Right ventricle myocardium superior (tissue), 1 donor: ENCODE data around the gene CPLX1. TPM values are rescaled to one million over a fixed set of nuclear protein-coding genes. Genes with fewer than 3 reads are reported as not detected.
A peak's percentile ranks its signal among the peaks of the same experiment; 100 is the strongest.

Experiments
- ATAC-seq: fragments of 200-7000 bp; cut with Tn5 transposase; one replicate; pipeline ENCODE4 v1.9.1; 2020; ENCODE audit warnings: mild to moderate bottlenecking; ENCODE audit not compliant: poor library complexity
- DNase-seq: peaks from one replicate; pipeline ENCODE4 v3.0.0-alpha.2; 2020
- intact Hi-C: fragments of 100-400 bp; cut with DNase I; formaldehyde crosslinking; loops from one replicate; pipeline ENCODE4 v1.11.2; 2022
- total RNA-seq: library from RNA; stranded (reverse); fragmentation: NEBNext Ultra II Directional; extraction: Animal tissue kit (Norgen Biotek cat#: 25700); gene quantifications from one replicate; pipeline ENCODE4 v1.2.1, GENCODE V29; 2021
- donor health status: DM: no; HTN: yes; CAD: no; lungs with severe emphysema.

CPLX1 gene
- total RNA-seq, 1 donor from 2014 or later = 4.3 TPM

- DNase-seq (peak; percentile 76), ATAC-seq (peak; percentile 87)
- intact Hi-C loops = no loop called here
Observed at GRCh38 chr4:835148-836002, 9.4 kb upstream of the CPLX1 start.

GRCh38 chr4:834368-835147 lies 8.6 kb upstream of the CPLX1 start:
- peak; percentile 11 for DNase-seq

DNA sequence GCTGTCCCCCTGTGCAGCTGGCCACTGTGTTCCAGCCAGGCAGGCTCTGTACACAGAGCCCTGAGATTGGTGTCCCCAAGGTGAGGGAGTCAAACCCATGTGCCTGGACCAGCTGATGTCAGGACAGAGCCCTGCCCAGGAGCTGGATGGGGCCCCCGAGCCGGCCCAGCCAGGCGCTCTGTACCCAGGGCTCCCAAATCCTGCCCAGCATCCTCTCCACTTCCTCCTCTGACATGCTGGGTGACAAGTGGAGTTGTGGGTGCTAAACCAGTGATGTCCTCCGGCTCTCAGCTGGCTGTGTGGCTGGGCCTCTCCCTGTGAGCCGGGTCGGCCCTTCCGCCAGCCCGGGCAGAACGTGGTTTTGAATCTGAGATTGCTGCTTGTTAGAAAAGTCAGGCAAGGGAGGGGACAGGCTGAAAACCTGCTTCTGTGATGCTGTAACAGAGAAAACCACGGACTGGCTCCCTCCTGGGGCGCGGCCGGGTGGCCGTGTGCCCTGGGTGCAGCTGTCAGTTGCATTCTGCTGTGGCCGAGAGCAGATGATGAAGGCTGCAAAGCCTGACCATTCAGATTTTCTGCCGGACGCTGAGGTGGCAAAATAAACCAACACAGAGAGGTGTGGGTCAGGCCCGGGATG lies 7.9 kb upstream of the CPLX1 start:
- no peak for ATAC-seq
- intact Hi-C loops = no loop called here
- peak; percentile 16 for DNase-seq

More at GRCh38 chr4:834368-835147, 8.6 kb upstream of the CPLX1 start:
- no peak for ATAC-seq
- intact Hi-C loops = no loop called here

DNA sequence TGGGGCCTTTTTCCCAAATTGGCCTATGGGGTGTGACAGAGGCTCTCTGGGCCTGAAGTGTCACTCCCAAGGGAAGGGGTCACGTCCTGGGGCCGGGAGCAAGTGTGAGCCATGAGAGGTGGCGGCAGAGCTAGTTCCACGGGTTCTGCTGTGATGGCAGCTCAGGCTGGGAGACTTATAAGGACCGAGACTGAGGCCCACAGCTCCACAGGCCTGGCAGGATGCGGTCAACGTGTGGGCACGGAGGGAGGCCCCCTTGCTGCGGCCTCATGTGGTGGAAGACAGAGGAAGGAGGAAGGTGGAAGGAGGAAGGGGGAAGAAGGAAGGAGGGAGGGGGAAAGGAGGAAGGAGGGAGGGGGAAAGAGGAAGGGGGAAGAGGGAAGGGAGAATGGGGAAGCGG lies 7.2 kb upstream of the CPLX1 start:
- ATAC-seq (no peak), DNase-seq (peak; percentile 26)
- intact Hi-C loops = no loop called here

- no peak for ATAC-seq
- intact Hi-C loops = no loop called here
Observed at GRCh38 chr4:832536-832935, 6.6 kb upstream of the CPLX1 start.

DNA sequence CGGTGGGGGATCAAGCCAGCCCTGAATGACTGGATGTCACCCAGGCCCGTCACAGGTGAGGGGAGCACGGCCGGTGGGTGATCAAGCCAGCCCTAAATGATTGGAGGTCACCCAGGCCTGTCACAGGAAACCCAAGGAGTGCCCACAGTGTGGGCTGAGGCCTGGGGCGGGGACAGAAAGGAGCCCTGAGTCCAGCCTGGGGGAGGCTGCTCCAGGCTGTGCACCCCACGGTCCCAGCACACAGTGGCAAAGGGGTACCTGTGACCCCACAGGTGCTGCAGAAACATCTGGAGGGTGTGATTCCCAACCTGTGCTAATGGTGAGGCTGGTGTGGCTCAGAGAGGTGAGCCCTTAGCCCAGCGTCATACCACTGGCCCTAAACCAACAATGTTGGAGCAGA lies 6.2 kb upstream of the CPLX1 start:
- intact Hi-C loops = no loop called here
- DNase-seq = peak; percentile 2

More at GRCh38 chr4:832536-832935, 6.6 kb upstream of the CPLX1 start:
- DNase-seq = peak; percentile 30

DNA sequence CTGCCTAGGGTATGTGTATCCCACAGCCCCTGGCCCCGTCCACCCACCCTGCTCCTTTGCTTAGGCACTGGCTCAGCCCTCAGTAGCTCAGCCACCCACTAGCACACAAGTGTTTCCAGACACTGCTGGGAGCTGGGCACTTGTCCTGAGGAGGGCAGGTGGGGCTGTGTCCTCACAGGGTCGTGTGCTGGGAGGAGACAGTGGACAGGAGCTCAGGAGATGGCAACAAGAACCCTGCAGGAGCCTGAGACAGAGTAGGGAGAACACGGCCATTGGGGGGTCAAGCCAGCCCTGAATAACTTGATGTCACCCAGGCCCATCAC lies 5.5 kb upstream of the CPLX1 start:
- ATAC-seq = no peak
- intact Hi-C loops = no loop called here
- peak; percentile 13 for DNase-seq

More for the DNA sequence above, 6.2 kb upstream of the CPLX1 start:
- no peak for ATAC-seq

DNA sequence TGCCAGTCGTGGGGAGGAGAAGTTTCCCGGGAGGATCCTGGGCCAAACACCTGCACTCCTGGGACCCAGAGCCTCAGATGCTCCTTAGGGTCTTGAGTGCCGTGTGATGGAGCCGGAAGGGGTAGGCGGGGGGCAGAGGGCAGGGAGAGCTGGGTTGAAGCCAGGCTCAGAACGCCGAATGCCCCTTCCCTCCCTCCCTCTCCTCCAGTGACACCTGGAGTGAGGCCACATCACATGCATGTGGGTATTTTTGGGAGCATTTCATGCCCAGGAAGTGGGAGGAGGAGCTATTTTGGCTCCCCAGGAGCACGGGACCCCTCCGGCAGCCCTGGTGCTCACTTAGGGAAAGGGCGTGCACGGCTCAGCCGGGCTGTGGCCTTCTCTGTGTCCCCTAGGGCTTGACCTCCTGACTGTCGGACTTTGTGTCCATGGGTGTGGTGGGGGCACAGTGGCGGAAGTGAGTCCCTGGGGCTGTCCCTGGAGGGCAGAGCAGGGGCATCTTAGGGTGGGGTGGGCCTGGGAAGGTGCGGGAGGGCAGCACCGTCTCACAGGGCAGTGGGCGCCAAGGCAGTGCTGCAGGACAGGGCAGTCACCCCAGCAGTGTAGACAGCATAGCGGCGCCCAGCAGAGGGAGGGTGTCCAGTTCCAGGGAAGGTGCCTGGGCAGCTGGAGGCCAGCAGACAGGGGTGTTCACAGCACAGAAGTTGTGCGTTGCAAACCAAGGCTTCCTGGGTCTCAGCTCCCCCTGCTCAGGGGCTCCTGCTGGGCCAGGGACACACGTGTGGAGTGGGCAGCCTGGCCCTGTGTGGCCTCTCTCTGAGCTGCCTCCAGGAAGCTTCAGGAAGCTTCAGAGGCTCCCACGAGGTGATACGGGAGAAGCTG lies 4.9 kb upstream of the CPLX1 start:
- peak; percentile 26 for ATAC-seq
- intact Hi-C loops = no loop called here
- peak; percentile 33 for DNase-seq

DNA sequence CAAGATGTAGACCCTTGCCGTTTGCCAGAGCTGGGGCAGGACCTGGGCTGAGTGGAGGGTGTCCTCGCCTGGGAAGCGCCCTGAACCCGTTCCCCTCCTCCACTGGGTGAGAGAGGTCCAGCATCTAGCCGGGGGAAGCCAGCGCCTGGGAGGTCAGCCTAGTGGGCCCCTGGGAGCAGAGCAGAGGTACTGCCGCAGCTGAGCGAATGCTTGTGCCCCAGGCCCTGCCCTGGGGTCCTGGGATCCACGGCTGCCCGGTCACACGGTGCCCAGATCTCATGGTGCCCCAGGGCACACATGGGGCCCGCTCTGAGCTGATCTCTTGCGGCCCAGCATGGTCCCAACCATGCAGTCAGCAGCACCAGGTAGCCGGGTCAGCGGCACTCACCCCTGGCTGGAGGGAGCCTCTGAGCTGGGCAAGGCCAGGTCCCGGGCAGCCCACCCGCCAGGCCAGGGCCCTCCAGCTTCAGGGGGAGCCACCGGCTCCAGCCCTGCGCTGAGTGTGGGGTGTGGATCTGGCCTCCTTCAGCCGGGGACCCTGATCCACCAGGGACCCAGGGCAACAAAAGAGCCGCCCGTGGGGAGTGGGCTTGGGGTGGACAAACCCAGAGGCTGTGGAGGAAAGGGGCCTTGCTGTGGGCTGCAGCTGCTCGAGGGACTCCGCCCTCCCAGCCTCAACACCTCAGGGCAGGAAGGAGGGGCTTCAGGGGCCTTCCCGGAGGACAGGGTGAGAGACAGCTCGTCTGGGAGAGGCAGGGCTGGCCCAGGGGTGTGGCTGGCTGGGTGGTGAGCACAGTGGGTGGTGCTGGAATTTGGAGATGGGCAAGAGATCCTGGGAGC lies 4.1 kb upstream of the CPLX1 start:
- DNase-seq (peak; percentile 39), ATAC-seq (no peak)
- intact Hi-C loops = no loop called here

GRCh38 chr4:829291-829690 lies 3.4 kb upstream of the CPLX1 start:
- intact Hi-C loops = no loop called here
- ATAC-seq = no peak
- no peak for DNase-seq

GRCh38 chr4:828641-829271 lies 2.8 kb upstream of the CPLX1 start:
- DNase-seq (peak; percentile 56), ATAC-seq (peak; percentile 49)
- intact Hi-C loops = no loop called here

- intact Hi-C loops = no loop called here
- ATAC-seq (no peak), DNase-seq (peak; percentile 19)
Observed at GRCh38 chr4:827209-828081, 1.5 kb upstream of the CPLX1 start.

GRCh38 chr4:826508-827208 lies 729 bp upstream of the CPLX1 start:
- DNase-seq (no peak), ATAC-seq (no peak)
- intact Hi-C loops = no loop called here

DNA sequence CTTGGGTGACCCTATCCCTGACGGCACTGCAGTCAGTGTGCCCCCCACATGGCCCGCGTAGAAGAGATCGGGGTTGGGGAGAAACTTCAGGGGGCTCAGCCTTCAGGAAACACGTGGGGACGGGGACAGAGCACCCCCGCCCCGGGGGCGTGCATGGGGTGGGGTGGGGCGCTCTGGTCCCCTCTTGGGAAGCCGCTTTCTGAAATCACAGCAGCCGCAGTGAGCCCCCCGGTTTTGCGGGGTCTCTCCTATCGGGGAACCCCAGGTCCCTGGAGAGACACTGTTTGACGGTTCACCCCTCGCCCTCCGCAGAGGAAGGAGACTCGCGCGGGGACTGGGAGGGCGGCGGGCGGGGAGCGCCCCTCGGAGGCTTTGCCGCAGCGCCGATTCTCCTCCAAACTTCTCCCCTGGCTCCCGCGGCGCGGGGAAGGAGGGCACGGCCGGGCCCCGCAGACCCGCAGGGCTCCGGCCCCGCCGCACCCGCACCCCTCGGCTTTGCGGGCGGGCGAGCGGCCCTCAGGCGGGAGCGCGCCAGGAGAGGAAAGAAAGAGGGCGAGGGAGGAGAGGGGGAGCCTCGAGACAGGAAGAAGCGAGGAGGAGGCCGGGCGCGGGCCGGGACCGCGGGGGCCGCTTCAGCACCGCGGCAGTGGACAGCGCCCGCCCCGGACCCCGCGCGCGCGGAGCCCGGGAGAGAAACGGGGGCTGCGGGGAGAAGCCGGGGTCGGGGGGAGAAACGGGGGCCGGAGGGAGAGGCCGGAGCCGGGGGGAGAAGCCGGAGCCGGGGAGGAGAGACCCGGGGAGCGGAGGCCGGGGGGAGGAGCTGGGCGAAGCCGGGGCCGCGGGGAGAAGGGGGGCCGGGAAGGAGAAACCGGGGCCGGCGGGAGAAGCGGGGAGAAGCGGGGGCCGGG lies 612 bp downstream of the CPLX1 start:
- intact Hi-C loops = no loop called here
- peak; percentile 56 for ATAC-seq
- no peak for DNase-seq
